Vagina (tissue), 2 donors: Measurements from ENCODE around the gene TRIM43.
"Not testable (repeated sequence)": the region's sequence is repeated elsewhere in the genome, so short reads cannot be mapped to it uniquely, and the experiment has no call there.

Source experiments
- CTCF ChIP-seq, 3 experiments: fragments of 450-650 bp in 2 of 3; fragments of 200-600 bp in 1 of 3; sonication (generic) in 1 of 3; IDR thresholded peaks; one replicate each; pipeline ENCODE4 v1.5.1; 2017 to 2019; ENCODE audit warnings: antibody characterized with exemption in 3 of 3, mild to moderate bottlenecking in 2 of 3, moderate library complexity in 2 of 3
- POLR2AphosphoS5 ChIP-seq, 2 donors: sonication (generic); formaldehyde crosslinking; IDR thresholded peaks; one replicate each; pipeline ENCODE4 v1.9.0; 2017; ENCODE audit warnings: antibody characterized with exemption in 2 of 2, mild to moderate bottlenecking in 2 of 2, low read depth in 1 of 2; ENCODE audit not compliant: insufficient read depth in 1 of 2

- TF ChIP-seq CTCF (IDR thresholded peaks at IDR 0.05); POLR2AphosphoS5 (IDR thresholded peaks at IDR 0.05; ENCODE audit: insufficient read depth in 1 of 2, low read depth in 1 of 2): not testable (repeated sequence)
These were observed 41.9 kb downstream of the TRIM43 start for GRCh38 chr2:95633626-95634259.
